Measurements from ENCODE around the gene CRY1. TPM values are rescaled to one million over a fixed set of nuclear protein-coding genes. Genes with fewer than 3 reads are reported as not detected.

The CRY1 gene
- total RNA-seq, 4 donors from 2014 or later, result 5.7 to 14.3 (median 10.8) TPM

- DNase-seq, result no peak
- Histone ChIP-seq H3K27me3 (no peaks in the 10 kb centered on the region), H3K4me3 (no peak overlapping the region), H3K4me1 (peaks cover 0 to 23% (median 0%) of the 10 kb centered on the region in 3 donors), H3K9me3 (peaks cover 0 to 8% (median 7%) of the 10 kb centered on the region in 3 donors), H3K36me3 (no peaks in the 10 kb centered on the region), H3K27ac (no peak overlapping the region)
- TF ChIP-seq POLR2A (IDR thresholded peaks at IDR 0.05), result no peak
- no peak for TF ChIP-seq CTCF (IDR thresholded peaks at IDR 0.05)
- 35 to 41% methylated on average over 2 of the region's 2 CpGs for WGBS, 2 donors
- intact Hi-C loops (cut with DNase I), result no loop called here
These were observed 35.2 kb downstream of the CRY1 start for GRCh38 chr12:107058190-107058589.

- peaks cover 0 to 23% (median 0%) of the 10 kb centered on the region in 3 donors for H3K4me1 ChIP-seq
- H3K27ac ChIP-seq, result no peak overlapping the region
- H3K36me3 ChIP-seq, result no peaks in the 10 kb centered on the region
- no peaks in the 10 kb centered on the region for H3K27me3 ChIP-seq
- H3K4me3 ChIP-seq, result no peak overlapping the region
- intact Hi-C loops (cut with DNase I), result no loop called here
- peak in 1 of 6 experiments; percentile 6 for TF ChIP-seq CTCF (IDR thresholded peaks at IDR 0.05)
- TF ChIP-seq POLR2A (IDR thresholded peaks at IDR 0.05), result no peak
- WGBS, 2 donors, result 53 to 65% methylated on average over 4 of the region's 4 CpGs
- peaks cover 0 to 11% (median 7%) of the 10 kb centered on the region in 3 donors for H3K9me3 ChIP-seq
- DNase-seq, result no peak
These were observed 36.1 kb downstream of the CRY1 start for GRCh38 chr12:107057071-107057834.

- Histone ChIP-seq H3K4me1 (peaks cover 0 to 23% (median 0%) of the 10 kb centered on the region in 3 donors), H3K4me3 (no peak overlapping the region), H3K27me3 (no peaks in the 10 kb centered on the region), H3K36me3 (no peaks in the 10 kb centered on the region), H3K9me3 (peaks cover 0 to 11% (median 7%) of the 10 kb centered on the region in 3 donors), H3K27ac (no peak overlapping the region)
- TF ChIP-seq CTCF (IDR thresholded peaks at IDR 0.05), result no peak
- no peak for DNase-seq
- 80 to 93% methylated on average over 2 of the region's 2 CpGs for WGBS, 2 donors
- intact Hi-C loops (cut with DNase I), result no loop called here
These were observed 39.6 kb downstream of the CRY1 start for GRCh38 chr12:107053709-107054108.

DNA sequence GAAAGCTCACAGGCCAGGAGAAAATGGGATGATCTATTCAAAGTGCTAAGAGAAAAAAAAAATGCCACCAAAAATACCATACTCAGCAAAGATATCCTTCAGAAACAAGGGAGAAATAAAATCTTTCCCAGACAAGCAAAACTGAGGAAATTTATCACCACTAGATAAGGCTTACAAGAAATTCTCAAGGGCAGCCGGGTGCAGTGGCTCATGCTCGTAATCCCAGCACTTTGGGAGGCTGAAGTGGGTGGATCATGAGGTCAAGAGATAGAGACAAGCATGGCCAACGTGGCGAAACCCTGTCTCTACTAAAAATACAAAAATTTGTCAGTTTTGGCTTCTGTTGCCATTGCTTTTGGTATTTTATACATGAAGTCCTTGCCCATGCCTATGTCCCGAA lies 48.2 kb downstream of the CRY1 start:
- intact Hi-C loops (cut with DNase I), result no loop called here
- no peak for DNase-seq
- Histone ChIP-seq H3K36me3 (no peaks in the 10 kb centered on the region), H3K27me3 (no peaks in the 10 kb centered on the region), H3K4me1 (no peaks in the 10 kb centered on the region), H3K9me3 (no peaks in the 10 kb centered on the region), H3K4me3 (no peak overlapping the region), H3K27ac (no peak overlapping the region)
- TF ChIP-seq CTCF (IDR thresholded peaks at IDR 0.05), result no peak
- TF ChIP-seq POLR2A (IDR thresholded peaks at IDR 0.05), result no peak
- 89 to 91% methylated on average over 5 of the region's 5 CpGs for WGBS, 2 donors

- no peaks in the 10 kb centered on the region for H3K36me3 ChIP-seq
- no peaks in the 10 kb centered on the region for H3K27me3 ChIP-seq
- H3K4me1 ChIP-seq, result no peaks in the 10 kb centered on the region
- no peak for DNase-seq
- intact Hi-C loops (cut with DNase I), result no loop called here
- no peak overlapping the region for H3K27ac ChIP-seq
- H3K4me3 ChIP-seq, result no peak overlapping the region
- H3K9me3 ChIP-seq, result no peaks in the 10 kb centered on the region
- no peak for TF ChIP-seq CTCF (IDR thresholded peaks at IDR 0.05)
- TF ChIP-seq POLR2A (IDR thresholded peaks at IDR 0.05), result no peak
- 89 to 100% methylated on average over 2 to 8 of the region's 8 CpGs for WGBS, 2 donors
These were observed 50.5 kb downstream of the CRY1 start for GRCh38 chr12:107042801-107043200.
